Activated CD8-positive, alpha-beta memory T cell treated with anti-CD3 and anti-CD28 coated beads, Interleukin-2, amount 50 U/mL, for 4 hours (primary cell): ENCODE measurements around the gene COMP.

Source experiments
- DNase-seq: peaks from one replicate; pipeline ENCODE4 v3.0.0-alpha.2; 2020

The COMP gene

GRCh38 chr19:18768997-18769891 lies 21.9 kb downstream of the COMP start:
- no peak for DNase-seq

GRCh38 chr19:18768046-18768771 lies 22.9 kb downstream of the COMP start:
- no peak for DNase-seq

GRCh38 chr19:18765224-18765623 lies 25.9 kb downstream of the COMP start:
- no peak for DNase-seq

- no peak for DNase-seq
These were observed 26.5 kb downstream of the COMP start for GRCh38 chr19:18764591-18765051.

- no peak for DNase-seq
These were observed 27.2 kb downstream of the COMP start for GRCh38 chr19:18763674-18764590.

GRCh38 chr19:18762125-18763023 lies 28.7 kb downstream of the COMP start:
- no peak for DNase-seq

- no peak for DNase-seq
These were observed 29.5 kb downstream of the COMP start for GRCh38 chr19:18761531-18762110.

GRCh38 chr19:18760440-18761383 lies 30.4 kb downstream of the COMP start:
- DNase-seq, result no peak

GRCh38 chr19:18759995-18760426 lies 31.1 kb downstream of the COMP start:
- no peak for DNase-seq

- no peak for DNase-seq
These were observed 31.7 kb downstream of the COMP start for GRCh38 chr19:18759304-18759994.

- DNase-seq, result no peak
These were observed 34.2 kb downstream of the COMP start for GRCh38 chr19:18756896-18757295.

- no peak for DNase-seq
These were observed 36.6 kb downstream of the COMP start for GRCh38 chr19:18754501-18754900.

GRCh38 chr19:18751571-18751970 lies 39.5 kb downstream of the COMP start:
- no peak for DNase-seq

- DNase-seq, result no peak
These were observed 40.7 kb downstream of the COMP start for GRCh38 chr19:18750295-18750970.

GRCh38 chr19:18749362-18750231 lies 41.5 kb downstream of the COMP start:
- DNase-seq, result no peak

GRCh38 chr19:18746401-18747325 lies 44.4 kb downstream of the COMP start:
- DNase-seq, result no peak

- no peak for DNase-seq
These were observed 45.2 kb downstream of the COMP start for GRCh38 chr19:18745931-18746330.
